ENCODE results near the gene CDCP2.
"Not testable (repeated sequence)": the region's sequence is repeated elsewhere in the genome, so short reads cannot be mapped to it uniquely, and the experiment has no call there.

Gene CDCP2

GRCh38 chr1:54115520-54115919 is 37.3 kb downstream of the CDCP2 start:
- DNase-seq (ENCODE audit: low spot score): no peak

GRCh38 chr1:54114955-54115354 is 37.8 kb downstream of the CDCP2 start:
- DNase-seq (ENCODE audit: low spot score): no peak

GRCh38 chr1:54114001-54114400 is 38.8 kb downstream of the CDCP2 start:
- no peak for DNase-seq (ENCODE audit: low spot score)

GRCh38 chr1:54112705-54113368 is 40.0 kb downstream of the CDCP2 start:
- DNase-seq (ENCODE audit: low spot score): no peak

GRCh38 chr1:54112027-54112426 is 40.8 kb downstream of the CDCP2 start:
- DNase-seq (ENCODE audit: low spot score): no peak

GRCh38 chr1:54111624-54112023 is 41.2 kb downstream of the CDCP2 start:
- no peak for DNase-seq (ENCODE audit: low spot score)

- DNase-seq (ENCODE audit: low spot score): no peak
Observed at GRCh38 chr1:54110996-54111395, 41.8 kb downstream of the CDCP2 start.

- DNase-seq (ENCODE audit: low spot score): no peak
Observed at GRCh38 chr1:54109129-54110090, 43.4 kb downstream of the CDCP2 start.

- no peak for DNase-seq (ENCODE audit: low spot score)
Observed at GRCh38 chr1:54108156-54108555, 44.6 kb downstream of the CDCP2 start.

GRCh38 chr1:54107131-54107530 is 45.7 kb downstream of the CDCP2 start:
- peak; percentile 56 for DNase-seq (ENCODE audit: low spot score)

GRCh38 chr1:54105736-54106269 is 47.0 kb downstream of the CDCP2 start:
- no peak for DNase-seq (ENCODE audit: low spot score)

GRCh38 chr1:54105080-54105479 is 47.7 kb downstream of the CDCP2 start:
- no peak for DNase-seq (ENCODE audit: low spot score)

- DNase-seq (ENCODE audit: low spot score): not testable (repeated sequence)
Observed at GRCh38 chr1:54104613-54105012, 48.2 kb downstream of the CDCP2 start.

- no peak for DNase-seq (ENCODE audit: low spot score)
Observed at GRCh38 chr1:54103414-54103813, 49.4 kb downstream of the CDCP2 start.

GRCh38 chr1:54100500-54100899 is 52.3 kb downstream of the CDCP2 start:
- DNase-seq (ENCODE audit: low spot score): no peak

GRCh38 chr1:54099061-54099610 is 53.7 kb downstream of the CDCP2 start:
- no peak for DNase-seq (ENCODE audit: low spot score)

- no peak for DNase-seq (ENCODE audit: low spot score)
Observed at GRCh38 chr1:54096877-54097240, 55.9 kb downstream of the CDCP2 start.

- DNase-seq (ENCODE audit: low spot score): no peak
Observed at GRCh38 chr1:54096227-54096876, 56.4 kb downstream of the CDCP2 start.

- DNase-seq (ENCODE audit: low spot score): no peak
Observed at GRCh38 chr1:54095546-54096226, 57.1 kb downstream of the CDCP2 start.

GRCh38 chr1:54094730-54095105 is 58.1 kb downstream of the CDCP2 start:
- DNase-seq (ENCODE audit: low spot score): not testable (repeated sequence)

GRCh38 chr1:54094001-54094729 is 58.6 kb downstream of the CDCP2 start:
- DNase-seq (ENCODE audit: low spot score): no peak
